H1 (cell line): ENCODE data around the gene SPEN. TPM values are rescaled to one million over a fixed set of nuclear protein-coding genes. Genes with fewer than 3 reads are reported as not detected.

ENCODE experiments used
- ATF3 ChIP-seq: IDR thresholded peaks from 2 replicates; pipeline ENCODE4 v1.6.1; 2011; ENCODE audit warnings: low read depth, mild to moderate bottlenecking, low read length; ENCODE audit not compliant: insufficient read depth
- BACH1 ChIP-seq: IDR thresholded peaks from 2 replicates; pipeline ENCODE4 v1.6.1; 2012; ENCODE audit warnings: low read length, improper control_type of control experiment
- CHD1 ChIP-seq: IDR thresholded peaks from 2 replicates; pipeline ENCODE4 v1.6.1; 2012; ENCODE audit warnings: low read depth, low read length, improper control_type of control experiment
- CREB1 ChIP-seq: IDR thresholded peaks from 2 replicates; pipeline ENCODE4 v1.6.1; 2012; ENCODE audit warnings: inconsistent platforms
- EGR1 ChIP-seq: IDR thresholded peaks from 2 replicates; pipeline ENCODE4 v1.6.1; 2011; ENCODE audit warnings: low read depth, low read length, borderline replicate concordance
- EZH2 ChIP-seq: fragments of 200-600 bp; sonication (generic); IDR thresholded peaks from 2 replicates; pipeline ENCODE4 v1.7.1; 2012; ENCODE audit warnings: low read depth, mild to moderate bottlenecking, moderate library complexity, low read length, inconsistent platforms; ENCODE audit not compliant: severe bottlenecking
- PHF8 ChIP-seq: fragments of 200-600 bp; sonication (generic); conservative IDR thresholded peaks from 2 replicates; pipeline ENCODE4 v1.7.1; 2012; ENCODE audit warnings: low read depth, mild to moderate bottlenecking, inconsistent platforms, low read length, moderate library complexity
- POLR2AphosphoS5 ChIP-seq: IDR thresholded peaks from 2 replicates; pipeline ENCODE4 v1.6.1; 2011; ENCODE audit warnings: low read depth, low read length
- RAD21 ChIP-seq, 2 experiments: IDR thresholded peaks in 1 of 2; conservative IDR thresholded peaks in 1 of 2; 2 replicates each; pipeline ENCODE4 v1.6.1; 2011; ENCODE audit warnings: low read depth in 2 of 2, low read length in 2 of 2, improper control_type of control experiment in 1 of 2, inconsistent platforms in 1 of 2, mild to moderate bottlenecking in 1 of 2, moderate library complexity in 1 of 2
- RBBP5 ChIP-seq: IDR thresholded peaks from 2 replicates; pipeline ENCODE4 v1.7.1; 2012; ENCODE audit warnings: low read depth, mild to moderate bottlenecking, inconsistent platforms, low read length, moderate library complexity, borderline replicate concordance
- SIN3A ChIP-seq, 2 experiments: IDR thresholded peaks in 1 of 2; conservative IDR thresholded peaks in 1 of 2; 2 replicates each; pipeline ENCODE4 v1.6.1; 2011 to 2012; ENCODE audit warnings: low read length in 2 of 2, improper control_type of control experiment in 1 of 2, low read depth in 1 of 2, mild to moderate bottlenecking in 1 of 2
- SP1 ChIP-seq: IDR thresholded peaks from 2 replicates; pipeline ENCODE4 v1.6.1; 2011; ENCODE audit warnings: low read depth, low read length
- SP4 ChIP-seq: IDR thresholded peaks from 2 replicates; pipeline ENCODE4 v1.6.1; 2012; ENCODE audit warnings: low read length, inconsistent platforms
- TBP ChIP-seq: IDR thresholded peaks from 2 replicates; pipeline ENCODE4 v1.6.1; 2011; ENCODE audit warnings: low read depth, low read length, improper control_type of control experiment
- TEAD4 ChIP-seq: IDR thresholded peaks from 2 replicates; pipeline ENCODE4 v1.6.1; 2012; ENCODE audit warnings: low read depth, low read length, inconsistent platforms, mixed read lengths
- YY1 ChIP-seq: IDR thresholded peaks from 2 replicates; pipeline ENCODE4 v1.6.1; 2011; ENCODE audit warnings: low read depth, mild to moderate bottlenecking, low read length
- polyA plus RNA-seq, 7 experiments: library from polyadenylated mRNA; depleted of rRNA in 3 of 7; stranded (reverse) in 5 of 7; unstranded in 2 of 7; fragments of >200 nt in 5 of 7; fragments of 200-250 nt in 2 of 7; gene quantifications; 1 replicate in 5 of 7; 2 replicates in 1 of 7; 4 replicates in 1 of 7; pipeline versions ENCODE4 v1.2.1 to v1.2.3, GENCODE V29; 2011 to 2013; ENCODE audit warnings: missing spikeins in 2 of 7, mixed read lengths in 2 of 7
- total RNA-seq: library from RNA; stranded (reverse); fragmentation: NEBNext Ultra II Directional; extraction: Animal tissue kit (Norgen Biotek cat#: 25700); gene quantifications from 2 replicates; pipeline ENCODE4 v1.2.1, GENCODE V29; 2021

The SPEN gene
- total and polyA plus RNA-seq, 2 of the 8 experiments (the other 6 are each of a cell fraction or from before 2014, with no cell fraction given): 12.5 to 52.1 TPM

- TF ChIP-seq SIN3A (conservative IDR thresholded peaks at IDR 0.05 in 1 of 2, IDR thresholded peaks at IDR 0.05 in 1 of 2; ENCODE audit: low read depth in 1 of 2, low read length in 2 of 2): peak; percentile 22 to 45; a peak in 2 of 4 replicates
- 0 out of 2 replicates have a peak, but pooled peaks have one; percentile 62 for TF ChIP-seq PHF8
- TF ChIP-seq RAD21 (IDR thresholded peaks at IDR 0.05 in 1 of 2, conservative IDR thresholded peaks at IDR 0.05 in 1 of 2; ENCODE audit: low read depth in 2 of 2, low read length in 2 of 2): peak in 1 of 2 experiments; percentile 11; a peak in 3 of 4 replicates
- peak; percentile 78; the same call in 1 of the 2 replicates for TF ChIP-seq EGR1
- no peak for TF ChIP-seq CHD1
- peak; percentile 42; the same call in 1 of the 2 replicates for TF ChIP-seq TBP
- peak; percentile 53 for TF ChIP-seq BACH1
- TF ChIP-seq POLR2AphosphoS5: peak; percentile 79; the same call in 1 of the 2 replicates
- 0 out of 2 replicates have a peak, but pooled peaks have one; percentile 21 for TF ChIP-seq YY1
- no peak for TF ChIP-seq SP4
- TF ChIP-seq CREB1: peak; percentile 61; the same call in 1 of the 2 replicates
- no peak for TF ChIP-seq TEAD4
- peak; percentile 84 for TF ChIP-seq RBBP5
- TF ChIP-seq ATF3: no peak
- peak; percentile 60 for TF ChIP-seq SP1
- TF ChIP-seq EZH2: no peak
Measured at GRCh38 chr1:15848929-15849774, 1.6 kb downstream of the SPEN start (continued).
